SW480 (cell line): ENCODE measurements around the gene TMEM92.
"Not testable (repeated sequence)": the region's sequence is repeated elsewhere in the genome, so short reads cannot be mapped to it uniquely, and the experiment has no call there.

Experiments
- DNase-seq: peaks from one replicate; pipeline ENCODE4 v3.0.0-alpha.2; 2016; ENCODE audit warnings: low spot score

The TMEM92 gene

GRCh38 chr17:50276588-50277356 lies 2.5 kb downstream of the TMEM92 start:
- no peak for DNase-seq

GRCh38 chr17:50277357-50277754 lies 3.1 kb downstream of the TMEM92 start:
- no peak for DNase-seq

GRCh38 chr17:50278526-50279180 lies 4.4 kb downstream of the TMEM92 start:
- no peak for DNase-seq

- DNase-seq, result peak; percentile 52
Measured at GRCh38 chr17:50279181-50279526, 4.9 kb downstream of the TMEM92 start.

- no peak for DNase-seq
Measured at GRCh38 chr17:50279639-50280038, 5.4 kb downstream of the TMEM92 start.

- no peak for DNase-seq
Measured at GRCh38 chr17:50280068-50280467, 5.8 kb downstream of the TMEM92 start.

- no peak for DNase-seq
Measured at GRCh38 chr17:50280801-50281441, 6.7 kb downstream of the TMEM92 start.

- no peak for DNase-seq
Measured at GRCh38 chr17:50281739-50282401, 7.6 kb downstream of the TMEM92 start.

GRCh38 chr17:50283246-50283645 lies 9.0 kb downstream of the TMEM92 start:
- no peak for DNase-seq

GRCh38 chr17:50283714-50284113 lies 9.4 kb downstream of the TMEM92 start:
- DNase-seq, result no peak

- DNase-seq, result no peak
Measured at GRCh38 chr17:50285941-50286340, 11.7 kb downstream of the TMEM92 start.

GRCh38 chr17:50287302-50287701 lies 13.0 kb downstream of the TMEM92 start:
- not testable (repeated sequence) for DNase-seq

GRCh38 chr17:50288306-50288705 lies 14.0 kb downstream of the TMEM92 start:
- DNase-seq, result no peak

GRCh38 chr17:50289278-50289677 lies 15.0 kb downstream of the TMEM92 start:
- DNase-seq, result no peak

GRCh38 chr17:50289991-50290702 lies 15.9 kb downstream of the TMEM92 start:
- peak; percentile 40 for DNase-seq

- DNase-seq, result no peak
Measured at GRCh38 chr17:50290933-50291332, 16.7 kb downstream of the TMEM92 start.

GRCh38 chr17:50292465-50292864 lies 18.2 kb downstream of the TMEM92 start:
- DNase-seq, result no peak

- DNase-seq, result no peak
Measured at GRCh38 chr17:50295021-50295420, 20.8 kb downstream of the TMEM92 start.

GRCh38 chr17:50297407-50297865 lies 23.2 kb downstream of the TMEM92 start:
- DNase-seq, result peak; percentile 71

GRCh38 chr17:50298018-50298417 lies 23.8 kb downstream of the TMEM92 start:
- DNase-seq, result no peak

GRCh38 chr17:50299776-50300175 lies 25.5 kb downstream of the TMEM92 start:
- no peak for DNase-seq

- not testable (repeated sequence) for DNase-seq
Measured at GRCh38 chr17:50300824-50301223, 26.6 kb downstream of the TMEM92 start.
